Erythroblast (primary cell): ENCODE data around the gene GAL3ST3.

Source experiments
- GATA1 ChIP-seq: IDR thresholded peaks from 2 replicates; pipeline ENCODE4 v1.6.1; 2011; ENCODE audit warnings: low read depth, mild to moderate bottlenecking, control low read depth, low read length, moderate library complexity
- POLR2A ChIP-seq: IDR thresholded peaks from 2 replicates; pipeline ENCODE4 v1.6.1; 2011; ENCODE audit warnings: mild to moderate bottlenecking, low read length

GRCh38 chr11:66039765-66040164, 9.2 kb downstream of the GAL3ST3 start:
- TF ChIP-seq POLR2A (no peak), GATA1 (no peak)
